Osteoblast (primary cell): ENCODE measurements around the gene MAPRE3. TPM values are rescaled to one million over a fixed set of nuclear protein-coding genes. Genes with fewer than 3 reads are reported as not detected.

ENCODE experiments used
- DNase-seq: peaks from one replicate; pipeline ENCODE4 v3.0.0; 2011; ENCODE audit warnings: low spot score, mixed read lengths; ENCODE audit not compliant: insufficient read length; ENCODE audit errors: missing footprints
- H2AFZ ChIP-seq: 2 replicates; pipeline ENCODE4 v1.6.0; 2011; ENCODE audit warnings: mild to moderate bottlenecking, low read length
- H3K27ac ChIP-seq: 2 replicates; pipeline ENCODE4 v1.5.1; 2011; ENCODE audit warnings: mild to moderate bottlenecking, low read depth, low read length, moderate library complexity
- H3K27me3 ChIP-seq: 2 replicates; pipeline ENCODE4 v1.6.0; 2012; ENCODE audit warnings: mild to moderate bottlenecking, control low read depth, inconsistent platforms, low read length, moderate library complexity; ENCODE audit not compliant: insufficient read depth
- H3K36me3 ChIP-seq: 2 replicates; pipeline ENCODE4 v1.5.1; 2011; ENCODE audit warnings: mild to moderate bottlenecking, low read length, control low read depth, moderate library complexity; ENCODE audit not compliant: insufficient read depth
- H3K4me1 ChIP-seq: 2 replicates; pipeline ENCODE4 v1.5.1; 2011; ENCODE audit warnings: mild to moderate bottlenecking, low read length, control low read depth, moderate library complexity; ENCODE audit not compliant: insufficient read depth
- H3K4me2 ChIP-seq: 2 replicates; pipeline ENCODE4 v1.6.0; 2011; ENCODE audit warnings: mild to moderate bottlenecking, low read length; ENCODE audit not compliant: insufficient read depth
- H3K4me3 ChIP-seq: fragments of 200-600 bp; sonication (generic); 3 replicates; pipeline ENCODE4 v1.5.1; 2012; ENCODE audit warnings: mild to moderate bottlenecking, low read length, inconsistent platforms; ENCODE audit not compliant: insufficient read depth
- H3K79me2 ChIP-seq: 2 replicates; pipeline ENCODE4 v1.6.0; 2012; ENCODE audit warnings: mild to moderate bottlenecking, low read length, control low read depth, inconsistent platforms; ENCODE audit not compliant: insufficient read depth
- H3K9me3 ChIP-seq: 2 replicates; pipeline ENCODE4 v1.5.1; 2011; ENCODE audit warnings: low read depth, low read length, control low read depth
- H4K20me1 ChIP-seq: 2 replicates; pipeline ENCODE4 v1.6.0; 2012; ENCODE audit warnings: mild to moderate bottlenecking, low read length, control low read depth; ENCODE audit not compliant: insufficient read depth
- CTCF ChIP-seq: IDR thresholded peaks from 2 replicates; pipeline ENCODE4 v1.5.1; 2011; ENCODE audit warnings: mild to moderate bottlenecking, low read depth, low read length, moderate library complexity; ENCODE audit errors: extremely low read depth
- total RNA-seq: library from RNA; depleted of rRNA; stranded (reverse); fragments of >200 nt; gene quantifications from 2 replicates; pipeline ENCODE4 v1.2.3, GENCODE V29; 2012

Gene MAPRE3
- total RNA-seq, 1 donor = 6.5 TPM

GRCh38 chr2:27069436-27069835 is 99.0 kb downstream of the MAPRE3 start:
- Histone ChIP-seq H3K9me3 (no peaks in the 10 kb centered on the region), H3K27ac (peak overlapping the region; percentile 11), H3K4me1 (peaks cover 46% of the 10 kb centered on the region), H3K79me2 (peaks cover 50% of the 10 kb centered on the region), H3K36me3 (peaks cover 42% of the 10 kb centered on the region), H2AFZ (no peak overlapping the region), H3K27me3 (no peaks in the 10 kb centered on the region), H3K4me2 (peak overlapping the region; percentile 97), H3K4me3 (peak overlapping the region; percentile 99), H4K20me1 (peaks cover 29% of the 10 kb centered on the region)
- peak; percentile 79 for DNase-seq
- TF ChIP-seq CTCF = no peak

DNA sequence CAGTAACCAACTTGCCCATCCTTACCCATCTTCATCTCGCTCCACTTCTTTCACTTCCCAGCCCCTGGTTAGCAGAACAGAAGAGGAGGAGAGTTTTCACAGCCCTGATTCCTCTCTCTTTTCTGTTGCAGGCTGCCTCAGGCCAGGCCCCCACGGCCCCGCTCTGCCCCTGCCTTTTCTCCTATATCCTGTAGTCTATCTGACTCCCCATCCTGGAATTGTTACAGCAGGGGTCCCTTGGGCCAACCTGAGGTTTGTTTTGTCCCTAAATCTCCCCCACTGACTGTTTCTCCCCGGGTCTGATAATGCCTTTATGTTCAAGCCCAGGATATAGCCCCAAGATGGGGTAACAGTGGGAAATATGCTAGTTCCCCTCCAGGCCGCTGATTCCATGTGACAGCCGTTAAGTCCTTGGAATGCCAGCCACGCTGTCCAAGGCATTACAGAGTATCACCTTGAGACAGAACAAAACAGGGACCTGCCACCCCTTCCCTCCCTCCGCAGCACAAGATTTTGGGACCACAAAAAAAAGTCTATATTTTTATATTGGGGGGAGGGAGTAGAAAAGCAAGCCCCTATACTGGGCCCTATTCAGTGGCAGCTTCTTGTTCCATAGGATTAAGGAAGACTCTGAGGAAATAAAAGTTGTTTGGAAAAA is 99.7 kb downstream of the MAPRE3 start:
- H3K79me2 ChIP-seq = peaks cover 50% of the 10 kb centered on the region
- H3K36me3 ChIP-seq = peaks cover 38% of the 10 kb centered on the region
- peaks cover 29% of the 10 kb centered on the region for H4K20me1 ChIP-seq
- peak overlapping the region; percentile 99 for H3K4me3 ChIP-seq
- H3K4me2 ChIP-seq = peak overlapping the region; percentile 97
- H2AFZ ChIP-seq = no peak overlapping the region
- no peak for TF ChIP-seq CTCF
- peak; percentile 58 for DNase-seq
- H3K4me1 ChIP-seq = peaks cover 52% of the 10 kb centered on the region
- peak overlapping the region; percentile 90 for H3K27ac ChIP-seq
- no peaks in the 10 kb centered on the region for H3K9me3 ChIP-seq
- no peaks in the 10 kb centered on the region for H3K27me3 ChIP-seq

- H3K79me2 ChIP-seq = peaks cover 47% of the 10 kb centered on the region
Measured at GRCh38 chr2:27070653-27071276, 100.3 kb downstream of the MAPRE3 start.

More at GRCh38 chr2:27070653-27071276, 100.3 kb downstream of the MAPRE3 start:
- Histone ChIP-seq H3K27me3 (no peaks in the 10 kb centered on the region), H3K4me2 (peak overlapping the region; percentile 97), H3K36me3 (peaks cover 32% of the 10 kb centered on the region), H3K9me3 (no peaks in the 10 kb centered on the region), H3K27ac (peak overlapping the region; percentile 90), H3K4me3 (peak overlapping the region; percentile 99), H4K20me1 (peaks cover 29% of the 10 kb centered on the region), H2AFZ (peak overlapping the region; percentile 85), H3K4me1 (peaks cover 54% of the 10 kb centered on the region)
- peak; percentile 65 for DNase-seq
- no peak for TF ChIP-seq CTCF
